ENCODE results near the gene NGEF. TPM values are rescaled to one million over a fixed set of nuclear protein-coding genes. Genes with fewer than 3 reads are reported as not detected.

NGEF gene
- total and polyA plus RNA-seq, 10 of the 15 experiments (the other 5 are each of a cell fraction or from before 2014, with no cell fraction given): 0.12 TPM; not detected in 9

GRCh38 chr2:232942831-232943230 lies 70.2 kb downstream of the NGEF start:
- RAD21 ChIA-PET (ENCODE audit: unreplicated experiment): interaction anchor here (0.7 to 3.1 kb wide), 5 partner anchors 8 to 282 kb away, joined by 3 to 22 read pairs (median 3); no protein-coding TSS in a partner anchor
- no peak overlapping the region for H3K4me3 ChIP-seq
- CTCF ChIA-PET: interaction anchor here (0.6 to 4.1 kb wide), 7 partner anchors 10 to 268 kb away, joined by 3 to 23 read pairs (median 3); no protein-coding TSS in a partner anchor
- DNase-seq (ENCODE audit: low read depth, low spot score): no peak
- H3K9ac ChIP-seq (ENCODE audit: control insufficient read depth, insufficient read depth, low read length): no peak overlapping the region
- POLR2A ChIA-PET: interaction anchor here (0.7 to 2.1 kb wide), 4 partner anchors 11 to 188 kb away, joined by 3 to 15 read pairs (median 8); no protein-coding TSS in a partner anchor
- SMC1A ChIA-PET (ENCODE audit: uncharacterized antibody, unreplicated experiment): interaction anchor here (0.6 to 4.9 kb wide), 5 partner anchors 9 to 140 kb away, joined by 3 to 52 read pairs (median 4); no protein-coding TSS in a partner anchor
- H3K27ac ChIP-seq (ENCODE audit: control insufficient read depth, insufficient read depth): no peak overlapping the region
- FAIRE-seq: no peak
- BruUV-seq (replicated peaks): no TSS peak
- H3K79me2 ChIP-seq (ENCODE audit: control insufficient read depth, insufficient read depth, low read length): no peaks in the 10 kb centered on the region
- no peaks in the 10 kb centered on the region for H4K20me1 ChIP-seq (ENCODE audit: control insufficient read depth, insufficient read depth)
- H3K9me3 ChIP-seq (replicated peaks; ENCODE audit: control insufficient read depth, insufficient read depth, low read length): no peaks in the 10 kb centered on the region
- H2AFZ ChIP-seq (ENCODE audit: control insufficient read depth, low read depth, low read length): no peak overlapping the region
- 3% methylated on average over 3 of the region's 3 CpGs for WGBS (ENCODE audit: insufficient coverage, insufficient replicate concordance, low lambda C conversion rate, missing lambda C conversion rate)
- ATAC-seq: 0 out of 3 replicates have a peak, but pooled peaks have one; percentile 23
- no peaks in the 10 kb centered on the region for H3K4me1 ChIP-seq (ENCODE audit: control insufficient read depth, insufficient read depth, low read length)
- no peaks in the 10 kb centered on the region for H3K27me3 ChIP-seq (replicated peaks in 1 of 2; ENCODE audit: control insufficient read depth in 2 of 2, insufficient read depth in 2 of 2, low read length in 1 of 2)
- in situ Hi-C loops (cut with MboI) (no loop called here), intact Hi-C loops (cut with micrococcal nuclease; ENCODE audit: unreplicated experiment) (no loop called here)
- no peaks in the 10 kb centered on the region for H3K36me3 ChIP-seq (ENCODE audit: control insufficient read depth in 2 of 2, insufficient read depth in 2 of 2, low read length in 1 of 2)
- no peak overlapping the region for H3K4me2 ChIP-seq (ENCODE audit: control insufficient read depth, insufficient read depth)
- TF ChIP-seq ZNF384 (IDR thresholded peaks at IDR 0.05; ENCODE audit: borderline replicate concordance, low read depth, low read length): peak; percentile 57; the same call in 1 of the 2 replicates
- no peak for TF ChIP-seq MTA3 (IDR thresholded peaks at IDR 0.05; ENCODE audit: borderline replicate concordance, low read length)
- TF ChIP-seq DPF2 (IDR thresholded peaks at IDR 0.05): no peak
- TF ChIP-seq NR2F1 (conservative IDR thresholded peaks at IDR 0.05): no peak
- no peak for TF ChIP-seq BMI1 (IDR thresholded peaks at IDR 0.05; ENCODE audit: borderline replicate concordance)
- no peak for TF ChIP-seq NKRF (conservative IDR thresholded peaks at IDR 0.05)
- TF ChIP-seq LARP7 (IDR thresholded peaks at IDR 0.05): no peak
- no peak for TF ChIP-seq CBX5 (IDR thresholded peaks at IDR 0.05; ENCODE audit: low read depth)
- TF ChIP-seq RELB (IDR thresholded peaks at IDR 0.05; ENCODE audit: low read depth): 0 out of 2 replicates have a peak, but pooled peaks have one; percentile 30
- TF ChIP-seq NR2C1 (IDR thresholded peaks at IDR 0.05): no peak
- peak; percentile 18; the same call in 1 of the 2 replicates for TF ChIP-seq NFIC (IDR thresholded peaks at IDR 0.05; ENCODE audit: low read depth, low read length)
- TF ChIP-seq ESRRA (IDR thresholded peaks at IDR 0.05; ENCODE audit: low read length): no peak
- no peak for TF ChIP-seq RAD51 (IDR thresholded peaks at IDR 0.05)
- TF ChIP-seq REST (IDR thresholded peaks at IDR 0.05; ENCODE audit: low read depth, low read length): no peak
- TF ChIP-seq BHLHE40 (IDR thresholded peaks at IDR 0.05; ENCODE audit: borderline replicate concordance in 1 of 2, low read depth in 2 of 2, low read length in 1 of 2): no peak
